Stimulated activated CD4-positive, alpha-beta T cell treated with anti-CD3 and anti-CD28 coated beads, TNF-alpha, amount 100 ng/mL, for 4 hours (primary cell): Measurements from ENCODE around the gene ZFYVE9.
"Not testable (repeated sequence)": the region's sequence is repeated elsewhere in the genome, so short reads cannot be mapped to it uniquely, and the experiment has no call there.

ENCODE experiments used
- DNase-seq, 3 experiments: peaks; one replicate each; pipeline ENCODE4 v3.0.0-alpha.2; 2020; ENCODE audit warnings: low read depth in 3 of 3

The ZFYVE9 gene

DNA sequence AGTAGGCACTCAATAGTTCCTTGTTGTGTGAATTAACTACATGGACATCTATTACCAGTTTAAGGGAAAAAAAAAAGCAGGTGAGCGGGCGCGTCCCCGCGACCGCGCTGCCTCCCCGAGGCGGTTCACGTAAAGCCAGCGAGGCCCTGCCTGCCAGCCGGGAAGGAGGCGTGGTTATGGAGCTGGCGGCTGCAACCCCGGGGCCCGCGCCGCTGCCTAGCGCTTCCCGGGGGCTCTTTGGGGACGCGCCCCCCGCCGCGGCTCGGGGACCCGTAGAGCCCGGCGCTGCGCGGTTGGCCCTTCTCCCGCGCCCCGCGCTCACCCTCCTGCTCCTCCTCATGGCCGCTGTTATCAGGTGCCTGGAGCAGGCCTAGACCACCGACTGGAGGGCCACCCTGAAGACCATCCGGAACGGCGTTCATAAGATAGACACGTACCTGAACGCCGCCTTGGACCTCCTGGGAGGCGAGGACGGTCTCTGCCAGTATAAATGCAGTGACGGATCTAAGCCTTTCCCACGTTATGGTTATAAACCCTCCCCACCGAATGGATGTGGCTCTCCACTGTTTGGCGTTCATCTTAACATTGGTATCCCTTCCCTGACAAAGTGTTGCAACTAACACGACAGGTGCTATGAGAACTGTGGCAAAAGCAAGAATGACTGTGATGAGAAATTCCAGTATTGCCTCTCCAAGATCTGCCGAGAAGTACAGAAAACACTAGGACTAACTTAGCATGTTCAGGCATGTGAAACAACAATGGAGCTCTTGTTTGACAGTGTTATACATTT lies 226.7 kb downstream of the ZFYVE9 start:
- DNase-seq, result peak; percentile 25 to 39 (median 36)

- DNase-seq, result not testable (repeated sequence)
These were observed 228.0 kb downstream of the ZFYVE9 start for GRCh38 chr1:52369851-52370250.

- no peak for DNase-seq
These were observed 243.5 kb downstream of the ZFYVE9 start for GRCh38 chr1:52385376-52385775.

- DNase-seq, result no peak
These were observed 244.6 kb downstream of the ZFYVE9 start for GRCh38 chr1:52386458-52386857.

GRCh38 chr1:52393174-52393573 lies 251.3 kb downstream of the ZFYVE9 start:
- no peak for DNase-seq
